Adrenal gland (tissue), 12 donors: ENCODE measurements around the gene SLC9C1. TPM values are rescaled to one million over a fixed set of nuclear protein-coding genes. Genes with fewer than 3 reads are reported as not detected.

ENCODE experiments used
- DNase-seq, 7 donors: peaks; one replicate each; pipeline ENCODE4 v3.0.0-alpha.2; 2019 to 2020
- H3K27ac ChIP-seq, 5 donors: fragments of 200-600 bp; sonication (generic) in 4 of 5; 1 replicate in 3 of 5; 2 replicates in 2 of 5; pipeline versions ENCODE4 v1.5.1 to v1.8.0; 2016 to 2020; ENCODE audit warnings: mild to moderate bottlenecking in 1 of 5
- H3K27me3 ChIP-seq: fragments of 200-600 bp; 2 replicates; pipeline ENCODE4 v1.8.0; 2021
- H3K36me3 ChIP-seq, 2 donors: fragments of 200-600 bp; replicated peaks in 1 of 2; 1 replicate in 1 of 2; 2 replicates in 1 of 2; pipeline versions ENCODE4 v1.5.1 to v1.8.0; 2018 to 2022
- H3K4me1 ChIP-seq, 2 donors: fragments of 200-600 bp; replicated peaks in 1 of 2; 1 replicate in 1 of 2; 2 replicates in 1 of 2; pipeline versions ENCODE4 v1.5.1 to v1.8.0; 2018 to 2021
- H3K4me3 ChIP-seq, 4 donors: fragments of 200-600 bp; sonication (generic) in 3 of 4; one replicate each; pipeline ENCODE4 v1.5.1; 2016 to 2018
- H3K9me3 ChIP-seq, 3 donors: fragments of 200-600 bp; sonication (generic) in 1 of 3; replicated peaks in 1 of 3; 1 replicate in 2 of 3; 2 replicates in 1 of 3; pipeline versions ENCODE4 v1.5.1 to v1.8.0; 2016 to 2021
- CTCF ChIP-seq, 6 experiments: fragments of 450-650 bp in 4 of 6; fragments of 200-600 bp in 2 of 6; sonication (generic) in 1 of 6; IDR thresholded peaks; 1 replicate in 5 of 6; 2 replicates in 1 of 6; pipeline versions ENCODE4 v1.5.1 to v1.8.0; 2016 to 2021; ENCODE audit warnings: antibody characterized with exemption in 6 of 6, mild to moderate bottlenecking in 2 of 6, moderate library complexity in 1 of 6
- POLR2A ChIP-seq, 2 donors: fragments of 450-650 bp; IDR thresholded peaks; one replicate each; pipeline ENCODE4 v1.6.1; 2017; ENCODE audit warnings: antibody characterized with exemption in 2 of 2, mild to moderate bottlenecking in 2 of 2, moderate library complexity in 1 of 2
- WGBS, 4 donors: extraction: QIAGEN DNeasy Blood & Tissue Kit in 2 of 4; methylation state at CpG; one replicate each; pipeline versions ENCODE4 v1.1.5 to v1.1.7; 2013 to 2017; 5-methylcytosine and 5-hydroxymethylcytosine counted together
- intact Hi-C, 2 donors: fragments of 100-400 bp; cut with DNase I; formaldehyde crosslinking; loops; one replicate each; pipeline versions ENCODE4 v1.14.1 to v1.15.0; 2022 to 2023
- polyA plus RNA-seq, 3 donors: library from polyadenylated mRNA; stranded (reverse); fragments of 200-250 nt in 2 of 3; fragments of 350-450 nt in 1 of 3; fragmentation: Illumina TruSeq in 1 of 3; extraction: RNeasy Lipid Tissue Mini Kit (QIAGEN cat#74804) in 1 of 3; gene quantifications; one replicate each; pipeline ENCODE4 v1.2.3, GENCODE V29; 2013 to 2014
- total RNA-seq, 9 donors: library from RNA; depleted of rRNA in 4 of 9; stranded (reverse); fragments of >200 nt in 4 of 9; fragments of 120-200 nt in 1 of 9; fragmentation: NEBNext Ultra II Directional in 1 of 9; extraction: Animal tissue kit (Norgen Biotek cat#: 25700) in 1 of 9; gene quantifications; one replicate each; pipeline versions ENCODE4 v1.1.0 to v1.2.4, GENCODE V29; 2013 to 2023
- donor health status: healthy with polysubstance abuse.
- donor health status: Bipolar disorder and iron deficiency.
- donor health status: DM: yes; HTN: yes; CAD: no.
- donor health status: DM: no; HTN: no; CAD: no.
- donor health status: DM: no; HTN: no; CAD: no.
- donor health status: DM: yes; HTN: yes; CAD: no.

The SLC9C1 gene
- total and polyA plus RNA-seq, 12 donors: 0.72 TPM; not detected in 11

GRCh38 chr3:112321867-112322652 lies 28.0 kb upstream of the SLC9C1 start:
- Histone ChIP-seq H3K9me3 (no peaks in the 10 kb centered on the region), H3K27ac (no peak overlapping the region), H3K4me3 (no peak overlapping the region), H3K36me3 (peaks cover 0 to 3% of the 10 kb centered on the region in 2 donors), H3K27me3 (no peaks in the 10 kb centered on the region), H3K4me1 (no peaks in the 10 kb centered on the region)
- no peak for DNase-seq
- intact Hi-C loops: no loop called here
- WGBS, 4 donors: 25 to 33% (median 30%) methylated on average over 5 of the region's 5 CpGs
- TF ChIP-seq POLR2A (IDR thresholded peaks at IDR 0.05): no peak
- TF ChIP-seq CTCF (IDR thresholded peaks at IDR 0.05): no peak

- H3K9me3 ChIP-seq: no peaks in the 10 kb centered on the region
- no peak for TF ChIP-seq CTCF (IDR thresholded peaks at IDR 0.05)
- TF ChIP-seq POLR2A (IDR thresholded peaks at IDR 0.05): no peak
- intact Hi-C loops: no loop called here
- no peak for DNase-seq
- no peaks in the 10 kb centered on the region for H3K4me1 ChIP-seq
- WGBS, 4 donors: 66 to 90% (median 69%) methylated on average over 1 of the region's 1 CpG
- peaks cover 0 to 3% of the 10 kb centered on the region in 2 donors for H3K36me3 ChIP-seq
- H3K27me3 ChIP-seq: no peaks in the 10 kb centered on the region
- no peak overlapping the region for H3K27ac ChIP-seq
- H3K4me3 ChIP-seq: no peak overlapping the region
These were observed 26.7 kb upstream of the SLC9C1 start for GRCh38 chr3:112320691-112321090.

GRCh38 chr3:112319516-112320276 lies 25.7 kb upstream of the SLC9C1 start:
- whole genome bisulfite sequencing, 4 donors: 71 to 84% (median 77%) methylated on average over 4 of the region's 4 CpGs
- Histone ChIP-seq H3K36me3 (peaks cover 0 to 3% of the 10 kb centered on the region in 2 donors), H3K27ac (no peak overlapping the region), H3K4me1 (no peaks in the 10 kb centered on the region), H3K9me3 (no peaks in the 10 kb centered on the region), H3K27me3 (no peaks in the 10 kb centered on the region), H3K4me3 (no peak overlapping the region)
- intact Hi-C loops: no loop called here
- no peak for DNase-seq
- TF ChIP-seq CTCF (IDR thresholded peaks at IDR 0.05) (no peak), POLR2A (IDR thresholded peaks at IDR 0.05) (no peak)

GRCh38 chr3:112315791-112316190 lies 21.8 kb upstream of the SLC9C1 start:
- H3K27me3 ChIP-seq: no peaks in the 10 kb centered on the region
- no peak overlapping the region for H3K4me3 ChIP-seq
- no peak overlapping the region for H3K27ac ChIP-seq
- H3K9me3 ChIP-seq: no peaks in the 10 kb centered on the region
- no peak for DNase-seq
- TF ChIP-seq CTCF (IDR thresholded peaks at IDR 0.05) (no peak), POLR2A (IDR thresholded peaks at IDR 0.05) (no peak)
- peaks cover 0 to 3% of the 10 kb centered on the region in 2 donors for H3K36me3 ChIP-seq
- intact Hi-C loops: no loop called here
- no peaks in the 10 kb centered on the region for H3K4me1 ChIP-seq
- 51 to 100% (median 98%) methylated on average over 1 of the region's 1 CpG for WGBS, 4 donors
